HT-29 (cell line): ENCODE results near the gene SCN1B. TPM values are rescaled to one million over a fixed set of nuclear protein-coding genes. Genes with fewer than 3 reads are reported as not detected.
A peak's percentile ranks its signal among the peaks of the same experiment; 100 is the strongest.
"Not testable (repeated sequence)": the region's sequence is repeated elsewhere in the genome, so short reads cannot be mapped to it uniquely, and the experiment has no call there.

Source experiments
- DNase-seq: peaks from one replicate; pipeline ENCODE4 v3.0.0-alpha.2; 2015; ENCODE audit warnings: low spot score
- total RNA-seq: library from RNA; depleted of rRNA; stranded (reverse); fragments of >200 nt; shearing (Covaris generic); gene quantifications from 2 replicates; pipeline ENCODE4 v1.2.3, GENCODE V29; 2014

Gene SCN1B
- total RNA-seq, 1 experiment from 2014 or later = 0.25 TPM

- no peak for DNase-seq
These were observed 29.4 kb upstream of the SCN1B start for GRCh38 chr19:35000647-35001501.

- no peak for DNase-seq
These were observed 28.2 kb upstream of the SCN1B start for GRCh38 chr19:35002037-35002535.

GRCh38 chr19:35004517-35005255, 25.6 kb upstream of the SCN1B start:
- DNase-seq = no peak

GRCh38 chr19:35005256-35005977, 24.9 kb upstream of the SCN1B start:
- no peak for DNase-seq

GRCh38 chr19:35006007-35006341, 24.3 kb upstream of the SCN1B start:
- not testable (repeated sequence) for DNase-seq

GRCh38 chr19:35006342-35006998, 23.8 kb upstream of the SCN1B start:
- peak; percentile 96 for DNase-seq

- DNase-seq = no peak
These were observed 23.3 kb upstream of the SCN1B start for GRCh38 chr19:35006999-35007365.

- DNase-seq = not testable (repeated sequence)
These were observed 22.8 kb upstream of the SCN1B start for GRCh38 chr19:35007427-35007826.

- no peak for DNase-seq
These were observed 21.4 kb upstream of the SCN1B start for GRCh38 chr19:35008891-35009341.

- no peak for DNase-seq
These were observed 20.6 kb upstream of the SCN1B start for GRCh38 chr19:35009424-35010415.

GRCh38 chr19:35011091-35011689, 19.1 kb upstream of the SCN1B start:
- no peak for DNase-seq

GRCh38 chr19:35011737-35012682, 18.3 kb upstream of the SCN1B start:
- no peak for DNase-seq

GRCh38 chr19:35013041-35013819, 17.0 kb upstream of the SCN1B start:
- peak; percentile 76 for DNase-seq

- DNase-seq = no peak
These were observed 16.2 kb upstream of the SCN1B start for GRCh38 chr19:35013820-35014754.

- DNase-seq = not testable (repeated sequence)
These were observed 15.5 kb upstream of the SCN1B start for GRCh38 chr19:35014774-35015173.

- no peak for DNase-seq
These were observed 14.9 kb upstream of the SCN1B start for GRCh38 chr19:35015270-35015953.
